ENCODE results near the gene LYRM2. TPM values are rescaled to one million over a fixed set of nuclear protein-coding genes. Genes with fewer than 3 reads are reported as not detected.
A peak's percentile ranks its signal among the peaks of the same experiment; 100 is the strongest.

Gene LYRM2
- total and polyA plus RNA-seq, 2 of the 8 experiments (the other 6 are each of a cell fraction or from before 2014, with no cell fraction given), result 7.3 to 25.7 TPM

GRCh38 chr6:89536231-89536630 lies 102.3 kb downstream of the LYRM2 start:
- Histone ChIP-seq H3K56ac (replicated peaks; ENCODE audit: insufficient read length, low read depth, low read length) (no peak overlapping the region), H3K4ac (replicated peaks; ENCODE audit: insufficient read length, low read depth, low read length) (no peak overlapping the region), H3K27me3 (replicated peaks in 1 of 4; ENCODE audit: control insufficient read depth in 3 of 4, extremely low read depth in 1 of 4, insufficient read depth in 3 of 4, low read length in 3 of 4) (no peaks in the 10 kb centered on the region), H2BK12ac (ENCODE audit: low read depth, low read length) (0 out of 2 replicates have a peak overlapping the region, but pooled peaks have one; percentile 6), H4K5ac (ENCODE audit: insufficient read length, low read depth, low read length) (no peak overlapping the region), H4K91ac (replicated peaks; ENCODE audit: insufficient read length, low read length) (no peak overlapping the region), H3K79me2 (ENCODE audit: control insufficient read depth in 1 of 2, insufficient read depth in 2 of 2, low read length in 2 of 2) (no peaks in the 10 kb centered on the region), H3K4me2 (ENCODE audit: insufficient read depth in 1 of 2, low read depth in 2 of 2, low read length in 2 of 2) (no peak overlapping the region), H2BK20ac (ENCODE audit: low read length) (no peak overlapping the region), H3K4me3 (ENCODE audit: extremely low read depth in 1 of 4, insufficient read depth in 2 of 4, low read depth in 3 of 4, low read length in 4 of 4) (no peak overlapping the region), H2AK5ac (ENCODE audit: low read depth, low read length) (no peak overlapping the region), H2BK15ac (ENCODE audit: low read length) (no peak overlapping the region), H4K20me1 (replicated peaks in 1 of 2; ENCODE audit: control insufficient read depth in 1 of 2, insufficient read depth in 2 of 2, low read length in 2 of 2) (no peaks in the 10 kb centered on the region), H3K27ac (ENCODE audit: low read depth, low read length) (no peak overlapping the region), H4K8ac (ENCODE audit: extremely low read depth, insufficient read depth, low read length) (no peak overlapping the region), H3K4me1 (replicated peaks in 1 of 4; ENCODE audit: control insufficient read depth in 3 of 4, insufficient read depth in 4 of 4, low read length in 3 of 4) (peaks cover 0 to 5% (median 2%) of the 10 kb centered on the region in 4 experiments; a peak in 2 of 7 replicates), H3K9me3 (ENCODE audit: insufficient read depth in 2 of 2, low read depth in 1 of 2, low read length in 1 of 2) (no peaks in the 10 kb centered on the region), H3K23me2 (ENCODE audit: low read depth, low read length) (no peaks in the 10 kb centered on the region), H3K18ac (ENCODE audit: extremely low read depth, low read length) (no peak overlapping the region), H3K79me1 (ENCODE audit: low read depth, low read length) (no peaks in the 10 kb centered on the region), H2AFZ (ENCODE audit: low read length) (peak overlapping the region; percentile 66; the same call in 1 of the 2 replicates), H3K9ac (replicated peaks in 1 of 4; ENCODE audit: extremely low read depth in 1 of 4, low read depth in 3 of 4, low read length in 3 of 4) (no peak overlapping the region), H2BK120ac (replicated peaks; ENCODE audit: low read depth, low read length) (no peak overlapping the region), H3K14ac (ENCODE audit: insufficient read length) (no peak overlapping the region), H2BK5ac (ENCODE audit: low read depth, low read length) (no peak overlapping the region), H3K23ac (ENCODE audit: insufficient read length) (no peak overlapping the region), H3K36me3 (ENCODE audit: control insufficient read depth in 2 of 4, insufficient read depth in 4 of 4, low read length in 3 of 4) (no peaks in the 10 kb centered on the region)
- POLR2A ChIA-PET (ENCODE audit: partially characterized antibody), result interaction anchor here (0.5 to 1.2 kb wide), 2 partner anchors 19 to 39 kb away, joined by 3 read pairs; no protein-coding TSS in a partner anchor
- WGBS, 2 experiments (ENCODE audit: extremely low coverage in 1 of 2, insufficient coverage in 1 of 2, insufficient read length in 1 of 2, insufficient replicate concordance in 2 of 2, low coverage in 1 of 2, low lambda C conversion rate in 2 of 2, missing lambda C conversion rate in 1 of 2), result 80% methylated on average over 5 of the region's 5 CpGs; no CpG with 5 or more reads in 1 of the 2 experiments
- CTCF ChIA-PET (ENCODE audit: partially characterized antibody), result interaction anchor here (0.7 to 2.0 kb wide), 17 partner anchors 9 to 106 kb away, joined by 3 to 13 read pairs (median 4); partner anchors contain the start of gene ANKRD6
- peak; percentile 82 for FAIRE-seq
- no peak for DNase-seq (ENCODE audit: low read depth in 1 of 2, low spot score in 2 of 2)
- TF ChIP-seq SAP30 (IDR thresholded peaks at IDR 0.05; ENCODE audit: insufficient read depth, insufficient replicate concordance, low read length), result no peak
- peak; percentile 47 to 62 for TF ChIP-seq RAD21 (IDR thresholded peaks at IDR 0.05 in 1 of 2, conservative IDR thresholded peaks at IDR 0.05 in 1 of 2; ENCODE audit: low read depth in 2 of 2, low read length in 2 of 2)
- no peak for TF ChIP-seq SRF (IDR thresholded peaks at IDR 0.05; ENCODE audit: low read depth, low read length)
- no peak for TF ChIP-seq HDAC2 (IDR thresholded peaks at IDR 0.05; ENCODE audit: borderline replicate concordance in 1 of 2, low read depth in 2 of 2, low read length in 2 of 2)
- TF ChIP-seq SIX5 (IDR thresholded peaks at IDR 0.05; ENCODE audit: low read depth, low read length), result no peak
- TF ChIP-seq MAX (IDR thresholded peaks at IDR 0.05), result peak; percentile 38; the same call in 1 of the 2 replicates
- no peak for TF ChIP-seq TAF7 (optimal IDR thresholded peaks at IDR 0.05; ENCODE audit: borderline replicate concordance, low read depth, low read length)
- TF ChIP-seq, protein P1, sequence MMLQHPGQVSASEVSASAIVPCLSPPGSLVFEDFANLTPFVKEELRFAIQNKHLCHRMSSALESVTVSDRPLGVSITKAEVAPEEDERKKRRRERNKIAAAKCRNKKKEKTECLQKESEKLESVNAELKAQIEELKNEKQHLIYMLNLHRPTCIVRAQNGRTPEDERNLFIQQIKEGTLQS (IDR thresholded peaks at IDR 0.05; ENCODE audit: insufficient read depth, low read depth, low read length), result no peak
- TF ChIP-seq CBX5 (IDR thresholded peaks at IDR 0.05; ENCODE audit: low read depth, low read length), result no peak
- TF ChIP-seq YY1 (IDR thresholded peaks at IDR 0.05; ENCODE audit: low read depth, low read length), result no peak
- TF ChIP-seq USF2 (IDR thresholded peaks at IDR 0.05; ENCODE audit: low read length), result no peak
